ENCODE data around the gene TWIST1.

The TWIST1 gene

DNA sequence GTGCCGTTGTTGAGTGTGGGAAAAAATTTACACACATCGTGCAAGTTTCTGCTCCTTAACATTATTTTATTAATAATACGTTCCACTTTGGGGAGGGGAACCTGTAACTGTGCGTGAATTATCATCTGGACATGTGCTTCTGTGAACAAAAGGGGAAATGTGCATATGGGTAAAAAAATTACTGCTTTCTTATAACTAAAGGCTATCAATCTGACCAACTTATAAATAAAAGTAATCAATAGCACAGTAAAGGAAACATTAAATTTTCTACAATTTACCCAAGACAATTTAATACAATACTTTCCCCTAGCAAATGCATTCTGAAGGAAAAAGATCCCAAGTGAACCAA is 4.5 kb downstream of the TWIST1 start:
- no peak overlapping the region for H3K4me3 ChIP-seq (ENCODE audit: low read depth in 1 of 2, low read length in 2 of 2)
- no peaks in the 10 kb centered on the region for H3K9me3 ChIP-seq (ENCODE audit: control insufficient read depth in 1 of 2, low read length in 2 of 2)
- H3K27ac ChIP-seq (ENCODE audit: low read depth, low read length), result no peak overlapping the region
- H3K36me3 ChIP-seq (ENCODE audit: control insufficient read depth in 1 of 2, insufficient read depth in 2 of 2, low read length in 2 of 2), result no peaks in the 10 kb centered on the region
- peaks cover 55 to 83% of the 10 kb centered on the region in 2 donors for H3K27me3 ChIP-seq (ENCODE audit: control insufficient read depth in 1 of 2, insufficient read depth in 2 of 2, low read length in 2 of 2)
- H3K4me1 ChIP-seq (ENCODE audit: control insufficient read depth in 1 of 2, insufficient read depth in 2 of 2, low read length in 2 of 2), result peaks cover 4 to 7% of the 10 kb centered on the region in 2 donors
- no peak overlapping the region for H3K9ac ChIP-seq (ENCODE audit: low read depth in 1 of 2, low read length in 2 of 2)

- Histone ChIP-seq H3K27me3 (ENCODE audit: control insufficient read depth in 1 of 2, insufficient read depth in 2 of 2, low read length in 2 of 2) (peaks cover 59 to 88% of the 10 kb centered on the region in 2 donors), H3K4me3 (ENCODE audit: low read depth in 1 of 2, low read length in 2 of 2) (no peak overlapping the region), H3K9ac (ENCODE audit: low read depth in 1 of 2, low read length in 2 of 2) (no peak overlapping the region), H3K36me3 (ENCODE audit: control insufficient read depth in 1 of 2, insufficient read depth in 2 of 2, low read length in 2 of 2) (no peaks in the 10 kb centered on the region), H3K4me1 (ENCODE audit: control insufficient read depth in 1 of 2, insufficient read depth in 2 of 2, low read length in 2 of 2) (peaks cover 4 to 7% of the 10 kb centered on the region in 2 donors), H3K9me3 (ENCODE audit: control insufficient read depth in 1 of 2, low read length in 2 of 2) (no peaks in the 10 kb centered on the region), H3K27ac (ENCODE audit: low read depth, low read length) (no peak overlapping the region)
Measured at GRCh38 chr7:19112274-19113001, 5.0 kb downstream of the TWIST1 start.

GRCh38 chr7:19111474-19112273 is 5.8 kb downstream of the TWIST1 start:
- no peak overlapping the region for H3K4me3 ChIP-seq (ENCODE audit: low read depth in 1 of 2, low read length in 2 of 2)
- no peaks in the 10 kb centered on the region for H3K36me3 ChIP-seq (ENCODE audit: control insufficient read depth in 1 of 2, insufficient read depth in 2 of 2, low read length in 2 of 2)
- H3K9me3 ChIP-seq (ENCODE audit: control insufficient read depth in 1 of 2, low read length in 2 of 2), result no peaks in the 10 kb centered on the region
- H3K27me3 ChIP-seq (ENCODE audit: control insufficient read depth in 1 of 2, insufficient read depth in 2 of 2, low read length in 2 of 2), result peaks cover 62 to 94% of the 10 kb centered on the region in 2 donors
- no peak overlapping the region for H3K9ac ChIP-seq (ENCODE audit: low read depth in 1 of 2, low read length in 2 of 2)
- H3K27ac ChIP-seq (ENCODE audit: low read depth, low read length), result no peak overlapping the region
- H3K4me1 ChIP-seq (ENCODE audit: control insufficient read depth in 1 of 2, insufficient read depth in 2 of 2, low read length in 2 of 2), result peaks cover 4 to 6% of the 10 kb centered on the region in 2 donors

- H3K4me3 ChIP-seq (ENCODE audit: low read depth in 1 of 2, low read length in 2 of 2), result no peak overlapping the region
- peaks cover 65 to 94% of the 10 kb centered on the region in 2 donors for H3K27me3 ChIP-seq (ENCODE audit: control insufficient read depth in 1 of 2, insufficient read depth in 2 of 2, low read length in 2 of 2)
- no peak overlapping the region for H3K9ac ChIP-seq (ENCODE audit: low read depth in 1 of 2, low read length in 2 of 2)
- H3K27ac ChIP-seq (ENCODE audit: low read depth, low read length), result no peak overlapping the region
- H3K36me3 ChIP-seq (ENCODE audit: control insufficient read depth in 1 of 2, insufficient read depth in 2 of 2, low read length in 2 of 2), result no peaks in the 10 kb centered on the region
- H3K9me3 ChIP-seq (ENCODE audit: control insufficient read depth in 1 of 2, low read length in 2 of 2), result no peaks in the 10 kb centered on the region
- H3K4me1 ChIP-seq (ENCODE audit: control insufficient read depth in 1 of 2, insufficient read depth in 2 of 2, low read length in 2 of 2), result peaks cover 0 to 5% of the 10 kb centered on the region in 2 donors
Measured at GRCh38 chr7:19110776-19111175, 6.7 kb downstream of the TWIST1 start.

DNA sequence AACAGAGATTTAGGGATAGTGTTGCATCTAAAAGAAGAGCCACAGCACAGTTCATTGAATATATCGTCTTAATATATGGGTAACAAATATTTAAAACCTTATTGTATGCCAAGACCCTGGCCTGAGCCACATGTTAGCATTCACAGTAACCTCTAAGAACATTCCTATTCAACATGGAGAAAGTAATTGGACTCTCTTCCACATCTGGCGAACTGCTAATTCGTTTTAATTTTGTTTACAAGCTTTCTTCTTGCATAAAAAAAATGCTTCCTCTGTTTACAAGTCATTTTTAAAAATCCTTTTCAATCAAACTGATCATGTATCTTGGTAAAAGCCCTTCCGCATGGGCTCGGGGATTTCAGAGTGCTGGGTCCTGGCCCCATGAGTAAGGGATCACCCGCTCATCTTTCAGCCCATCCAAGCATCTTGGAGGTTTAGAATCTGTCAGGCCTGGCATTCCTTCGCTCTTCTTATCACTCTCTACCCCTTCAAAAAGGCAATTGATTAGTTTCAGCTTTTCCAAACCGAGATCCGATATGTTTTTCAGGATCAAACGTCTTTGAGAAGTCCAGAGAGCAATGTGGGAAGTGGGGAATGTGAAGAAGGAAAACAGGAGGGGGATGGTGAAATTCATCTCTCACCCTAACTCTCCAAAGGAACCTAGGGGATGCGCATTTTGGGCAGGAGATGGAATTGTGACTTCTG is 7.3 kb downstream of the TWIST1 start:
- H3K27me3 ChIP-seq (ENCODE audit: control insufficient read depth in 1 of 2, insufficient read depth in 2 of 2, low read length in 2 of 2), result peaks cover 65 to 93% of the 10 kb centered on the region in 2 donors
- H3K36me3 ChIP-seq (ENCODE audit: control insufficient read depth in 1 of 2, insufficient read depth in 2 of 2, low read length in 2 of 2), result no peaks in the 10 kb centered on the region
- no peak overlapping the region for H3K27ac ChIP-seq (ENCODE audit: low read depth, low read length)
- H3K4me1 ChIP-seq (ENCODE audit: control insufficient read depth in 1 of 2, insufficient read depth in 2 of 2, low read length in 2 of 2), result peaks cover 0 to 5% of the 10 kb centered on the region in 2 donors
- H3K4me3 ChIP-seq (ENCODE audit: low read depth in 1 of 2, low read length in 2 of 2), result no peak overlapping the region
- no peak overlapping the region for H3K9ac ChIP-seq (ENCODE audit: low read depth in 1 of 2, low read length in 2 of 2)
- H3K9me3 ChIP-seq (ENCODE audit: control insufficient read depth in 1 of 2, low read length in 2 of 2), result no peaks in the 10 kb centered on the region

DNA sequence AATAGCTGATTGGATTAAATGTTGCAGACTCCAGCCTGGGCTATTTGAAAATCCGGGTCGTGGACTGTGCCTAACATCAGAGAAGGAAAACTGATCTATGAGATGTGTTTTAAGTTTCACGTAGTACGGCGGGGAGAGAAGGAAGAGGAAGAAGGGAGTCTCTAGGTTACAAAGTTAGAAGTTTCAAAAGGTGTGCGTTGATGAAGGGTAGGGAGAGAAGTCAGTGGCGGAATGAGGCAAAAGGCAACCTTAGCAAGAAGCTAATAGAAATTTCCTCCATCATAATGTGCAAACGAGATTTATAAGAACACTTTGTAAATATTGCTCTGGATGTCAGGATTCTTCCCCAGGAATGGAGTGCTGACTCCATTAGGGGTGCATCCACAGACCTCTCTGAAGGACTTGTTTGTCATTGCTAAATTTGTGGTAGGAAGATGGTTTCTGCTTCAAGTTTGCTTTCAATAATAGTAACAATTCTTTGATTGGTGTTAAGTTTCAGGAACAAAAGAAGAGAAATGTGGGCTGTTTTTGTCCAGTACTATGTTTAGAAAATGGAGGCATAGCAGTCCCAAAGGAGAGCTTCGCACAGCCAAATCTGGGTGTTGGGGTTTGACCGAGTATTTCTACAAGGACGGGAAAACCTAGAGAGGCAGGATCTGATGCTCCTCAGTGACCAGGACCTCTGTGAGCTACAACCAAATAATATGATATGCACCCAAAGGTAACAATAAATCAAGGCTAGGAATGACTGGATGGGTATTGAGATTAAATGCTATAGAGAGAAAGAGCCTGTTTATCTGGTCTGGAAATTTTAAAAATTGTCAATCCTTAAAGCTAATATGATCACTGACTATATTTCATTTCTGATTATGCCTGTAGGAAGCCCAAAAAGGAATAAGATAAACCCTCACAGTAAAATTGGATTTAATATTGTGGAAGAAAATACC is 8.2 kb downstream of the TWIST1 start:
- Histone ChIP-seq H3K9ac (ENCODE audit: low read depth in 1 of 2, low read length in 2 of 2) (no peak overlapping the region), H3K4me1 (ENCODE audit: control insufficient read depth in 1 of 2, insufficient read depth in 2 of 2, low read length in 2 of 2) (peaks cover 0 to 5% of the 10 kb centered on the region in 2 donors), H3K36me3 (ENCODE audit: control insufficient read depth in 1 of 2, insufficient read depth in 2 of 2, low read length in 2 of 2) (no peaks in the 10 kb centered on the region), H3K9me3 (ENCODE audit: control insufficient read depth in 1 of 2, low read length in 2 of 2) (no peaks in the 10 kb centered on the region), H3K27ac (ENCODE audit: low read depth, low read length) (no peak overlapping the region), H3K4me3 (ENCODE audit: low read depth in 1 of 2, low read length in 2 of 2) (no peak overlapping the region), H3K27me3 (ENCODE audit: control insufficient read depth in 1 of 2, insufficient read depth in 2 of 2, low read length in 2 of 2) (peaks cover 61 to 90% of the 10 kb centered on the region in 2 donors)

DNA sequence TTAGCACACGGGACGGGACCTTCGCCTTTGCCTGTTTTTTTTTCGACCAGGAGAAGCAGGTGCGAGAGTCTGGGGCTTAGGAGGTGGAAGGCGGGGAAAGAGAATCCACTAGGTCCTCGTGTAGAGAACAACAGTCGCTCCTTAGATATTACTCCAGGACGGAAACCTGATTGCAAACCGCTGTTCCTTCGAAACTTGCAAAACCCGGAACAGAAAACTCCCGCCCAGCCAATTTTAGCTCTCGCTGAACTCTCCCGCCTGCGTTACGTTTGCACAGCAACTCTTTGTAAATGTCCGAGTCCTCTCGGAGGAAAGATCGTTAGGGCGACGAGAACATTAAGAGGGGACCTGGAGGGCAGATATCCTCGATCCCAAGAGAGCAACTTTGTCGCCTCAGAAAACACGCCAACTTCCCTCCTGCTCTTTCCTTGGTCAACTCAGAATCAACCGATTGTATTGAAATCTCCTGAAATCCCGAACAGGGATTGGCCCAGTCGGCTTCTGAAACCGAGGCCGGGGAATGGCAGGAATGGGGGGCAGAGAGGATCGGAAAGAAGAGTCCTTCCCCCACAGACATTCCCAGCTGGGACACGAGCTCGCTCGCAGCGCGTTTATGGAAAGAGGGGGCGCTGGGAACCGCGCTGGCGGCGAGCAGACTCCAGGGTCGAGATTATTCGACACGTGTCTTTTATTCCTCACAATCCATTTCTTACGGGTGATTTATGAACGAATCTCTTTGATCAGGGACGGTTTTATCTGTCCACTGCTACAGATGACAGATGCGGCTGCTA is 9.9 kb downstream of the TWIST1 start:
- Histone ChIP-seq H3K4me3 (ENCODE audit: low read depth in 1 of 2, low read length in 2 of 2) (peak overlapping the region; percentile 21 to 53), H3K9ac (ENCODE audit: low read depth in 1 of 2, low read length in 2 of 2) (no peak overlapping the region)

DNA sequence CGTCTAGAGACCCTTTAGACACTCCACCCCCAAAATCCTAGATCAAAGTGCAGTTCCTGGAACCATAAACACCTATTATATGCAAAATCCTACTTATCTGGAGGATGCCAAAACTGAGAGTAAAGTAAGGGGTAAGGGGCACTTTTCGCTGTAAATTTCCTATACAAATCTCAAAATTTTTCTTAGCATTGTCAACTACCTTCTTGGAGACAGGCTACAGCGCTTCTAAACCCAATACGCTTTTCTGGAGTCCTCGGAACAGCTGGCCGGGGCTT is 10.4 kb downstream of the TWIST1 start:
- Histone ChIP-seq H3K9ac (ENCODE audit: low read depth in 1 of 2, low read length in 2 of 2) (no peak overlapping the region), H3K36me3 (ENCODE audit: control insufficient read depth in 1 of 2, insufficient read depth in 2 of 2, low read length in 2 of 2) (no peaks in the 10 kb centered on the region), H3K27ac (ENCODE audit: low read depth, low read length) (no peak overlapping the region), H3K27me3 (ENCODE audit: control insufficient read depth in 1 of 2, insufficient read depth in 2 of 2, low read length in 2 of 2) (peaks cover 49 to 71% of the 10 kb centered on the region in 2 donors), H3K9me3 (ENCODE audit: control insufficient read depth in 1 of 2, low read length in 2 of 2) (no peaks in the 10 kb centered on the region), H3K4me3 (ENCODE audit: low read depth in 1 of 2, low read length in 2 of 2) (no peak overlapping the region), H3K4me1 (ENCODE audit: control insufficient read depth in 1 of 2, insufficient read depth in 2 of 2, low read length in 2 of 2) (peaks cover 0 to 5% of the 10 kb centered on the region in 2 donors)

More for the DNA sequence above, 9.9 kb downstream of the TWIST1 start:
- H3K4me1 ChIP-seq (ENCODE audit: control insufficient read depth in 1 of 2, insufficient read depth in 2 of 2, low read length in 2 of 2), result peaks cover 0 to 5% of the 10 kb centered on the region in 2 donors
- H3K36me3 ChIP-seq (ENCODE audit: control insufficient read depth in 1 of 2, insufficient read depth in 2 of 2, low read length in 2 of 2), result no peaks in the 10 kb centered on the region
- peaks cover 52 to 75% of the 10 kb centered on the region in 2 donors for H3K27me3 ChIP-seq (ENCODE audit: control insufficient read depth in 1 of 2, insufficient read depth in 2 of 2, low read length in 2 of 2)
- H3K27ac ChIP-seq (ENCODE audit: low read depth, low read length), result no peak overlapping the region
- no peaks in the 10 kb centered on the region for H3K9me3 ChIP-seq (ENCODE audit: control insufficient read depth in 1 of 2, low read length in 2 of 2)

Measured in duodenal mucosa (tissue), 2 donors.